GM18951 (cell line): ENCODE measurements around the gene TSPAN3.

Experiments
- POLR2A ChIP-seq: IDR thresholded peaks from 4 replicates; pipeline ENCODE4 v1.6.1; 2011; ENCODE audit warnings: mild to moderate bottlenecking; ENCODE audit not compliant: insufficient read length, insufficient read depth; ENCODE audit errors: extremely low read depth
- in situ Hi-C: fragments of 300-500 bp; cut with MboI; formaldehyde crosslinking; loops from one replicate; pipeline ENCODE4 v1.12.0; 2022; ENCODE audit warnings: low sequenced_read_pairs, mixed read lengths, inconsistent platforms; ENCODE audit not compliant: unreplicated experiment

The TSPAN3 gene

GRCh38 chr15:77032052-77032646 is 38.8 kb downstream of the TSPAN3 start:
- in situ Hi-C loops = no loop called here
- no peak for TF ChIP-seq POLR2A

- in situ Hi-C loops = no loop called here
- no peak for TF ChIP-seq POLR2A
These were observed 39.4 kb downstream of the TSPAN3 start for GRCh38 chr15:77031376-77032050.

- in situ Hi-C loops = no loop called here
- no peak for TF ChIP-seq POLR2A
These were observed 40.0 kb downstream of the TSPAN3 start for GRCh38 chr15:77030928-77031375.

GRCh38 chr15:77030048-77030927 is 40.6 kb downstream of the TSPAN3 start:
- TF ChIP-seq POLR2A = no peak
- in situ Hi-C loops = no loop called here

GRCh38 chr15:77029166-77030047 is 41.5 kb downstream of the TSPAN3 start:
- in situ Hi-C loops = no loop called here
- no peak for TF ChIP-seq POLR2A

GRCh38 chr15:77028451-77029165 is 42.3 kb downstream of the TSPAN3 start:
- in situ Hi-C loops = no loop called here
- TF ChIP-seq POLR2A = no peak

- TF ChIP-seq POLR2A = no peak
- in situ Hi-C loops = no loop called here
These were observed 43.0 kb downstream of the TSPAN3 start for GRCh38 chr15:77027697-77028450.

GRCh38 chr15:77027111-77027696 is 43.7 kb downstream of the TSPAN3 start:
- in situ Hi-C loops = no loop called here

GRCh38 chr15:77026501-77027110 is 44.3 kb downstream of the TSPAN3 start:
- in situ Hi-C loops = no loop called here
- TF ChIP-seq POLR2A = no peak

More at GRCh38 chr15:77027111-77027696, 43.7 kb downstream of the TSPAN3 start:
- TF ChIP-seq POLR2A = no peak

GRCh38 chr15:77025941-77026411 is 44.9 kb downstream of the TSPAN3 start:
- in situ Hi-C loops = no loop called here

GRCh38 chr15:77025083-77025901 is 45.6 kb downstream of the TSPAN3 start:
- TF ChIP-seq POLR2A = no peak
- in situ Hi-C loops = no loop called here

More at GRCh38 chr15:77025941-77026411, 44.9 kb downstream of the TSPAN3 start:
- no peak for TF ChIP-seq POLR2A
